ENCODE results near the gene ARRDC1. TPM values are rescaled to one million over a fixed set of nuclear protein-coding genes. Genes with fewer than 3 reads are reported as not detected.

ARRDC1 gene
- total and polyA plus RNA-seq, 5 donors: 13.7 to 38.7 (median 21.3) TPM

- intact Hi-C loops (cut with DNase I): no loop called here
- DNase-seq (no peak), ATAC-seq (no peak)
- WGBS: 49% methylated on average over 9 of the region's 9 CpGs
- peak overlapping the region; percentile 26 for H3K27ac ChIP-seq (ENCODE audit: low read length)
- no peaks in the 10 kb centered on the region for H3K9me3 ChIP-seq (ENCODE audit: control insufficient read depth, low read length)
- no peaks in the 10 kb centered on the region for H3K27me3 ChIP-seq (ENCODE audit: control insufficient read depth, insufficient read depth)
- H3K4me3 ChIP-seq (ENCODE audit: low read length): no peak overlapping the region
- peaks cover 5% of the 10 kb centered on the region for H3K4me1 ChIP-seq (ENCODE audit: control insufficient read depth, insufficient read depth, low read length)
Observed at GRCh38 chr9:137575364-137575715, 30.1 kb upstream of the ARRDC1 start.

GRCh38 chr9:137575716-137576411 is 29.6 kb upstream of the ARRDC1 start:
- ATAC-seq (peak in 1 of 2 donors; percentile 33), DNase-seq (peak in 1 of 3 donors; percentile 55)
- Histone ChIP-seq H3K27ac (ENCODE audit: low read length) (peak overlapping the region; percentile 26), H3K9me3 (ENCODE audit: control insufficient read depth, low read length) (no peaks in the 10 kb centered on the region), H3K4me1 (ENCODE audit: control insufficient read depth, insufficient read depth, low read length) (peaks cover 5% of the 10 kb centered on the region), H3K4me3 (ENCODE audit: low read length) (no peak overlapping the region), H3K27me3 (ENCODE audit: control insufficient read depth, insufficient read depth) (no peaks in the 10 kb centered on the region)
- intact Hi-C loops (cut with DNase I): no loop called here
- 55% methylated on average over 12 of the region's 12 CpGs for WGBS

DNA sequence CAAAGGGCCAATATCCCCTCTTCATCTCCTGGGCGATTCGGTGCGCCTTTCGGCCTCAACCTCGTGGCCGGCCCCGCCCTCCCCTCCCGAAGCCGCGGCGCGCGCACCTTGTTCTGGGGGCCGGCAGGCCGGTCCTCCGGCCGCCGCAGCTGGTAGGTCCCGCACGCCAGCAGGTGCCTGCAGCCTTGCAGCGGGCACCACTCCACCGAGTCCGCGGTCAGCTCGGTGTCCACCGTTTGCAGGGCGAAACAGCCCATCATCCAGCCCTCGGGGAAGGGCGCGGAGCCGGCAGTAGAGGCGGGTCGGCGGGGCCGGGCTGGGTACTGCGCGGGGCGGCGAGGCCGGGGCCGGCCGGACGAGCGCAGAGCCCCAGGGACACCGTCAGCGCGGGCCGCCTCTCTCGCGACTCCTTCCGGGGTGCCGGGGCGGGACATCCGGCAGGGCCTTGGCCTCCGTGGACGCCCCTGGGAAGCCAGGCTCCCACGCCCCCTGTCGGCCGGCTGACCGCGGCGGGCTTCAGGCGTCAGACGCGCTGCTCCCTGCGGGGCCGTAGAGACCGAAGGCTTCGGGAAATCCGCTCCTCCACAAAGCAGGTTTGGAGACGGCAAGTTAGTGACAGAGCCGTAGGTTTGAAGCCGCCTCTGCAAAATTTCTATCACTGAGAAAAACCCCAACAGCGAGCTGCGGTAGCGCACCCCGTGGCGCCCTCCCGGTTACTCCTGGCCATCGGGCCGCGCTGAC is 26.8 kb upstream of the ARRDC1 start, which contains the start of gene DPH7:
TSS of gene DPH7 (minus strand) at position 408 of the 741 bp plus-strand sequence. CDS start at position 260, 148 bp downstream.
- peak; percentile 97 to 99 (median 99) for DNase-seq
- Histone ChIP-seq H3K4me3 (ENCODE audit: low read length) (peak within 1 kb of the TSS; percentile 59), H3K4me1 (ENCODE audit: control insufficient read depth, insufficient read depth, low read length) (peaks cover 5% of the 10 kb centered on the region), H3K27me3 (ENCODE audit: control insufficient read depth, insufficient read depth) (no peaks in the 10 kb centered on the region), H3K9me3 (ENCODE audit: control insufficient read depth, low read length) (no peaks in the 10 kb centered on the region), H3K27ac (ENCODE audit: low read length) (peak within 1 kb of the TSS; percentile 27)
- ATAC-seq: peak; percentile 95 to 96
- intact Hi-C loops (cut with DNase I): no loop called here
- 2% methylated on average over 82 of the region's 82 CpGs for WGBS

DNA sequence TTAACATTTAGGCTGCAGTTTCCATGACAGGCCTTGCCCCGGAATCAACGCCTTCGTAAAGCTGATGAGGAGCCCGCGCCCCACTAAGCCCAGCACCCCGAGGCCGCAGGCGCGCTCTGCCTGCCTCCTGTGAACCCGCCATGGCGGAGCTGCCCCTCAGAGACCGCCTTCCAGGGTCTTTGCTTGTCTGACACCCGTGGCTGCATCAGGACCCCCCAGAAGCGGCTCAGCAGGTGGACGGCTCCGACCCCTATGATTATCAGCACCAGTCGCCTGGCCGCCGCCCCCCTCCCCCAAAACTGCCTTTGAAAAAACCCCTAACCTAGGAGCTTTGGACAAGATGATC is 26.3 kb upstream of the ARRDC1 start:
- DNase-seq (peak in 1 of 3 donors; percentile 74), ATAC-seq (peak in 1 of 2 donors; percentile 35)
- Histone ChIP-seq H3K4me1 (ENCODE audit: control insufficient read depth, insufficient read depth, low read length) (peaks cover 5% of the 10 kb centered on the region), H3K27ac (ENCODE audit: low read length) (peak overlapping the region; percentile 25), H3K27me3 (ENCODE audit: control insufficient read depth, insufficient read depth) (no peaks in the 10 kb centered on the region), H3K9me3 (ENCODE audit: control insufficient read depth, low read length) (no peaks in the 10 kb centered on the region), H3K4me3 (ENCODE audit: low read length) (peak overlapping the region; percentile 59)
- whole genome bisulfite sequencing: 24% methylated on average over 19 of the region's 19 CpGs
- intact Hi-C loops (cut with DNase I): no loop called here

DNA sequence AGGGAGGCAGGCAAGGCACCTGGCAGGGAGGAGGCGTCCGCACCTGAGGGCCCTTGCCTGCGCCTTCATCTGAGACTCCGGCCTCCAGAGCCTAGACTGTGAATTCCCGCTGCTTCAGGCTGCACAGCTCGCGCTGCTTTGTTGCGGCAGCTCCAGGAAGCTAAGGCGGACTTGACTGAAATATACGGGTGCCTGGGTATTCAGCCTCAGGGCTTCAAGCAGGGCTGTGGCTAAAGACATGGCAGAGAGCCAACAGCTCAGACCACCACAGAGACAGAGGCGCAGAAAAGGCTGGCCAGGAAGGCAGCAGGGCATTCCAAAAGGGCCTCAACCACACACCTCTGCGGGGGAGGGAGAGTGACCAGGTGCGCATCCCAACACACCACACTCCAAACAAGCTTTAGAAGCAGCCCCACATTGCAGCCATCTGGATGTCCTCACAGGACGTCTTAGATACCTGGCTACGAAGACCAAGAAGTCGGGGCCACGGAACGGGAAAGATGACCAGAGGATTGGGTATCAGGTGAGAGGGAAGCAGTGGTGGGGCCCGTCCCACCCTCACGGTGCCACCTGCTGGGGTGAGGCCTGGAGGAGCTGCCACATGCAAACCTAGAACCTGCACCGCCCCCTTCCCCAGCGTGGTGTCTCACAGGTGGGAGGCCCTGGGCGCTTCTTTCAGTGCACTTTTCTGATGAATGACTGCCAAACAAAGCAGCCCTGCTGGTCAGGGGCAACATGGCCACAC is 25.1 kb upstream of the ARRDC1 start:
- no peak overlapping the region for H3K27ac ChIP-seq (ENCODE audit: low read length)
- peaks cover 2% of the 10 kb centered on the region for H3K4me1 ChIP-seq (ENCODE audit: control insufficient read depth, insufficient read depth, low read length)
- no peaks in the 10 kb centered on the region for H3K27me3 ChIP-seq (ENCODE audit: control insufficient read depth, insufficient read depth)
- H3K9me3 ChIP-seq (ENCODE audit: control insufficient read depth, low read length): no peaks in the 10 kb centered on the region
- ATAC-seq (no peak), DNase-seq (peak in 1 of 3 donors; percentile 63)
- 88% methylated on average over 23 of the region's 23 CpGs for WGBS
- H3K4me3 ChIP-seq (ENCODE audit: low read length): no peak overlapping the region
- intact Hi-C loops (cut with DNase I): no loop called here

DNA sequence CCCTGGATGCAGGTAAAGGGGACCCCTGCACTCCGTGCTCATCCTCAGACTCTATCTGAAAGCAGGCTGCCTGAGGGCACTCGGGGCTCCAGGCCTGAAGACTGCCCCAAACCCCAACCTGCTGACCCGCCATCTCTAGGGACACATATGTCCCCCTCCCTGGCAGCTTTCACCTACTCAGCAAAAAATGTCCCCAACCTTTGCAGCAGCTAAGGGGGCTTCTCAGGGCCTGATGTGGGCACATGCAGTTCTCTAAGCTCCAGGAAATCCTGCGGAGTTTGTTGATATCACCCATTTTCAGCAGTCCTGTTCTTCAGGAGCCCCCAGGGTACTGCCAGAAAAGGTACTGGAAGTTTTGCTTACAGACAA is 24.5 kb upstream of the ARRDC1 start:
- no peaks in the 10 kb centered on the region for H3K9me3 ChIP-seq (ENCODE audit: control insufficient read depth, low read length)
- H3K27ac ChIP-seq (ENCODE audit: low read length): no peak overlapping the region
- intact Hi-C loops (cut with DNase I): no loop called here
- H3K27me3 ChIP-seq (ENCODE audit: control insufficient read depth, insufficient read depth): no peaks in the 10 kb centered on the region
- peaks cover 2% of the 10 kb centered on the region for H3K4me1 ChIP-seq (ENCODE audit: control insufficient read depth, insufficient read depth, low read length)
- WGBS: 93% methylated on average over 4 of the region's 4 CpGs
- no peak overlapping the region for H3K4me3 ChIP-seq (ENCODE audit: low read length)
- ATAC-seq (no peak), DNase-seq (no peak)

- ATAC-seq (no peak), DNase-seq (peak in 2 of 3 donors; percentile 54 to 60)
- Histone ChIP-seq H3K27ac (ENCODE audit: low read length) (no peak overlapping the region), H3K4me3 (ENCODE audit: low read length) (no peak overlapping the region), H3K27me3 (ENCODE audit: control insufficient read depth, insufficient read depth) (no peaks in the 10 kb centered on the region), H3K9me3 (ENCODE audit: control insufficient read depth, low read length) (no peaks in the 10 kb centered on the region), H3K4me1 (ENCODE audit: control insufficient read depth, insufficient read depth, low read length) (peaks cover 2% of the 10 kb centered on the region)
- 89% methylated on average over 22 of the region's 22 CpGs for WGBS
- intact Hi-C loops (cut with DNase I): no loop called here
Observed at GRCh38 chr9:137581361-137582285, 23.9 kb upstream of the ARRDC1 start.

GRCh38 chr9:137582286-137582860 is 23.1 kb upstream of the ARRDC1 start:
- H3K4me1 ChIP-seq (ENCODE audit: control insufficient read depth, insufficient read depth, low read length): peaks cover under 1% of the 10 kb centered on the region
- intact Hi-C loops (cut with DNase I): no loop called here
- H3K27ac ChIP-seq (ENCODE audit: low read length): no peak overlapping the region
- DNase-seq (peak in 1 of 3 donors; percentile 47), ATAC-seq (no peak)
- H3K27me3 ChIP-seq (ENCODE audit: control insufficient read depth, insufficient read depth): no peaks in the 10 kb centered on the region
- no peak overlapping the region for H3K4me3 ChIP-seq (ENCODE audit: low read length)
- H3K9me3 ChIP-seq (ENCODE audit: control insufficient read depth, low read length): no peaks in the 10 kb centered on the region
- WGBS: 81% methylated on average over 20 of the region's 20 CpGs

GRCh38 chr9:137583347-137583746 is 22.1 kb upstream of the ARRDC1 start:
- Histone ChIP-seq H3K9me3 (ENCODE audit: control insufficient read depth, low read length) (no peaks in the 10 kb centered on the region), H3K4me1 (ENCODE audit: control insufficient read depth, insufficient read depth, low read length) (no peaks in the 10 kb centered on the region), H3K27me3 (ENCODE audit: control insufficient read depth, insufficient read depth) (no peaks in the 10 kb centered on the region), H3K27ac (ENCODE audit: low read length) (no peak overlapping the region), H3K4me3 (ENCODE audit: low read length) (no peak overlapping the region)
- DNase-seq (peak in 1 of 3 donors; percentile 37), ATAC-seq (no peak)
- intact Hi-C loops (cut with DNase I): no loop called here
- WGBS: 87% methylated on average over 14 of the region's 14 CpGs

- Histone ChIP-seq H3K27me3 (ENCODE audit: control insufficient read depth, insufficient read depth) (no peaks in the 10 kb centered on the region), H3K4me3 (ENCODE audit: low read length) (no peak overlapping the region), H3K27ac (ENCODE audit: low read length) (no peak overlapping the region), H3K4me1 (ENCODE audit: control insufficient read depth, insufficient read depth, low read length) (no peaks in the 10 kb centered on the region), H3K9me3 (ENCODE audit: control insufficient read depth, low read length) (no peaks in the 10 kb centered on the region)
- peak in 1 of 3 donors; percentile 30 for DNase-seq
- WGBS: 77% methylated on average over 8 of the region's 8 CpGs
- ATAC-seq: no peak
- intact Hi-C loops (cut with DNase I): no loop called here
Observed at GRCh38 chr9:137583957-137584356, 21.5 kb upstream of the ARRDC1 start.
